Measurements from ENCODE around the gene ACSM5.

- TF ChIP-seq POLR2A (IDR thresholded peaks at IDR 0.05; ENCODE audit: low read depth, low read length) = no peak
- no peak for TF ChIP-seq TAF1 (IDR thresholded peaks at IDR 0.05; ENCODE audit: borderline replicate concordance, low read depth, low read length)
- no peak for TF ChIP-seq POLR2AphosphoS5 (IDR thresholded peaks at IDR 0.05; ENCODE audit: low read depth, low read length)
These were observed 13.4 kb upstream of the ACSM5 start for GRCh38 chr16:20395946-20396345.
